ENCODE results near the gene XAGE3. TPM values are rescaled to one million over a fixed set of nuclear protein-coding genes. Genes with fewer than 3 reads are reported as not detected.

XAGE3 gene
- total and polyA plus RNA-seq, 2 donors (not counting 1 experiment from before 2014, with no cell fraction given): not detected

GRCh38 chrX:52819788-52820187 is 48.1 kb downstream of the XAGE3 start:
- Histone ChIP-seq H3K4me3 (ENCODE audit: control extremely low read depth in 1 of 5, extremely low read depth in 1 of 5, insufficient read depth in 1 of 5, low read depth in 2 of 5, low read length in 4 of 5) (no peak overlapping the region), H3K4me1 (ENCODE audit: control insufficient read depth in 2 of 2, insufficient read depth in 2 of 2, low read length in 2 of 2) (no peaks in the 10 kb centered on the region), H4K20me1 (ENCODE audit: control insufficient read depth, insufficient read depth, low read length, poor library complexity, severe bottlenecking) (no peaks in the 10 kb centered on the region), H2AFZ (ENCODE audit: insufficient read depth, low read depth, low read length, poor library complexity, severe bottlenecking) (no peak overlapping the region), H3K9me3 (ENCODE audit: control extremely low read depth in 1 of 3, control insufficient read depth in 2 of 3, insufficient read depth in 1 of 3, low read length in 2 of 3) (no peaks in the 10 kb centered on the region), H3K9ac (ENCODE audit: low read length) (no peak overlapping the region), H3K4me2 (replicated peaks; ENCODE audit: low read depth, low read length, poor library complexity, severe bottlenecking) (no peak overlapping the region), H3K36me3 (replicated peaks in 1 of 2; ENCODE audit: control extremely low read depth in 1 of 2, control insufficient read depth in 1 of 2, extremely low read depth in 1 of 2, insufficient read depth in 2 of 2, low read length in 1 of 2) (no peaks in the 10 kb centered on the region), H3K79me2 (ENCODE audit: control insufficient read depth, insufficient read depth, low read length) (no peaks in the 10 kb centered on the region), H3K27ac (ENCODE audit: low read length in 2 of 2) (no peak overlapping the region), H3K27me3 (replicated peaks in 1 of 4; ENCODE audit: control extremely low read depth in 1 of 4, control insufficient read depth in 3 of 4, insufficient read depth in 4 of 4, low read length in 3 of 4) (no peaks in the 10 kb centered on the region)
- Mint-ChIP-seq H3K4me1 (no peaks in the 10 kb centered on the region), H3K27me3 (no peaks in the 10 kb centered on the region), H3K4me3 (no peak overlapping the region), H3K9me3 (ENCODE audit: insufficient read depth) (no peaks in the 10 kb centered on the region), H3K27ac (no peak overlapping the region)
- ChIA-PET CTCF (no interaction called here), POLR2A (no interaction called here)
- DNase-seq (no peak), ATAC-seq (ENCODE audit: low read depth) (no peak)
- no CpG with 5 or more reads among the region's 4 CpGs for WGBS (ENCODE audit: insufficient coverage)
- TF ChIP-seq EZH2 (IDR thresholded peaks at IDR 0.05; ENCODE audit: borderline replicate concordance, insufficient read depth, low read depth, low read length, poor library complexity, severe bottlenecking): no peak
- TF ChIP-seq CTCF (IDR thresholded peaks at IDR 0.05): no peak
- intact Hi-C loops (cut with micrococcal nuclease): no loop called here

Other genes with a start within 250 kb of the XAGE3 start
- gene SSX7, start 213.2 kb downstream of the XAGE3 start, total RNA-seq: not detected in 2 replicates
- gene SSX7, start 213.2 kb downstream of the XAGE3 start, polyA plus RNA-seq: not detected in 2 replicates
- gene SSX2, start 160.9 kb downstream of the XAGE3 start, total RNA-seq: not detected in 2 replicates
- gene SSX2, start 160.9 kb downstream of the XAGE3 start, polyA plus RNA-seq: not detected in 2 replicates
- not detected in 2 replicates for gene SSX2B, start 116.8 kb downstream of the XAGE3 start, total RNA-seq
- gene SSX2B, start 116.8 kb downstream of the XAGE3 start, polyA plus RNA-seq: not detected in 2 replicates
- not detected in 2 replicates for gene SPANXN5, start 70.7 kb downstream of the XAGE3 start, total RNA-seq
- gene SPANXN5, start 70.7 kb downstream of the XAGE3 start, polyA plus RNA-seq: not detected in 2 replicates
- not detected in 2 replicates for gene XAGE5, start 56.8 kb downstream of the XAGE3 start, total RNA-seq
- gene XAGE5, start 56.8 kb downstream of the XAGE3 start, polyA plus RNA-seq: not detected in 2 replicates
- 13.3 and 13.7 TPM in 2 replicates for gene FAM156B, start 29.2 kb upstream of the XAGE3 start, total RNA-seq
- gene FAM156B, start 29.2 kb upstream of the XAGE3 start, polyA plus RNA-seq: 44.3 and 50.8 TPM in 2 replicates
- gene FAM156A, start 90.4 kb upstream of the XAGE3 start, total RNA-seq: 29.8 and 30.3 TPM in 2 replicates
- 14.0 and 27.4 TPM in 2 replicates for gene FAM156A, start 90.4 kb upstream of the XAGE3 start, polyA plus RNA-seq
- gene GPR173, start 180.7 kb upstream of the XAGE3 start, total RNA-seq: 0.17 TPM in 1 of 2 replicates, not detected in the other
- 0.12 and 0.50 TPM in 2 replicates for gene GPR173, start 180.7 kb upstream of the XAGE3 start, polyA plus RNA-seq
- 112 and 126 TPM in 2 replicates for gene TSPYL2, start 214.3 kb upstream of the XAGE3 start, total RNA-seq
- 101 and 223 TPM in 2 replicates for gene TSPYL2, start 214.3 kb upstream of the XAGE3 start, polyA plus RNA-seq
- 26.8 and 32.6 TPM in 2 replicates for gene KANTR, start 226.1 kb upstream of the XAGE3 start, total RNA-seq
- gene KANTR, start 226.1 kb upstream of the XAGE3 start, polyA plus RNA-seq: 6.7 and 7.8 TPM in 2 replicates